HepG2 (cell line): ENCODE results near the gene MRFAP1L1. TPM values are rescaled to one million over a fixed set of nuclear protein-coding genes. Genes with fewer than 3 reads are reported as not detected.

Experiments used
- ATAC-seq: fragments of 200-7000 bp; cut with Tn5 transposase; 3 replicates; pipeline ENCODE4 v1.9.1; 2020; ENCODE audit warnings: mild to moderate bottlenecking, moderate library complexity
- BruUV-seq: library from RNA; stranded (reverse); fragments of 400-500 nt; replicated peaks from 2 replicates; lab custom pipeline; 2021; lab: Mats Ljungman, UMichigan
- CTCF ChIA-PET: fragments of 300-600 bp; formaldehyde crosslinking; extraction: SDS; loops from one replicate; lab custom pipeline; 2021; ENCODE audit warnings: low total read pairs, inconsistent platforms, low intra/inter-chr PET ratio; lab: Yijun Ruan, JAX
- POLR2A ChIA-PET: fragments of 350-600 bp; sonication (Branson Sonifier 250); formaldehyde crosslinking; loops from one replicate; lab custom pipeline; 2020; ENCODE audit warnings: antibody characterized with exemption, inconsistent platforms; lab: Yijun Ruan, JAX
- DNase-seq: peaks from one replicate; pipeline ENCODE4 v3.0.0-alpha.2; 2015; ENCODE audit warnings: low spot score
- FAIRE-seq: peaks from 3 replicates; lab custom pipeline; 2011; peaks lifted over from hg19 to GRCh38; lab: Jason Lieb, UNC
- H2AFZ ChIP-seq: one replicate; pipeline ENCODE4 v1.6.1; 2011; ENCODE audit warnings: low read length, inconsistent platforms
- H3K27ac ChIP-seq: fragments of 300-600 bp; 3 replicates; pipeline ENCODE4 v1.8.0; 2011; ENCODE audit warnings: mixed run types, mild to moderate bottlenecking, mixed read lengths, low read length, inconsistent platforms; ENCODE audit not compliant: insufficient read depth; ENCODE audit errors: extremely low read length
- H3K27me3 ChIP-seq, 2 experiments: fragments of 200-600 bp in 1 of 2; 2 replicates in 1 of 2; 3 replicates in 1 of 2; pipeline versions ENCODE4 v1.6.0 to v1.8.0; 2011; ENCODE audit warnings: low read length in 2 of 2, mild to moderate bottlenecking in 2 of 2, moderate library complexity in 2 of 2, inconsistent platforms in 1 of 2; ENCODE audit not compliant: insufficient read depth in 2 of 2, control insufficient read depth in 1 of 2
- H3K36me3 ChIP-seq, 2 experiments: fragments of 200-600 bp in 1 of 2; replicated peaks in 1 of 2; 2 replicates in 1 of 2; 3 replicates in 1 of 2; pipeline versions ENCODE4 v1.5.1 to v1.8.0; 2011; ENCODE audit warnings: low read length in 2 of 2, inconsistent platforms in 1 of 2; ENCODE audit not compliant: insufficient read depth in 2 of 2, control insufficient read depth in 1 of 2
- H3K4me1 ChIP-seq: 2 replicates; pipeline ENCODE4 v1.5.1; 2012; ENCODE audit warnings: low read length, inconsistent platforms; ENCODE audit not compliant: insufficient read depth
- H3K4me2 ChIP-seq: 2 replicates; pipeline ENCODE4 v1.6.0; 2011; ENCODE audit warnings: low read depth, low read length, inconsistent platforms
- H3K4me3 ChIP-seq, 3 experiments: fragments of 200-600 bp in 1 of 3; sonication (generic), shearing (Covaris generic) in 1 of 3; replicated peaks in 1 of 3; 2 replicates each; pipeline ENCODE4 v1.5.1; 2011 to 2016; ENCODE audit warnings: low read length in 3 of 3, inconsistent platforms in 2 of 3, low read depth in 2 of 3, mild to moderate bottlenecking in 2 of 3, control low read depth in 1 of 3, mixed read lengths in 1 of 3; ENCODE audit not compliant: insufficient read depth in 1 of 3
- H3K79me2 ChIP-seq: one replicate; pipeline ENCODE4 v1.6.1; 2011; ENCODE audit warnings: low read length, inconsistent platforms; ENCODE audit not compliant: insufficient read depth
- H3K9ac ChIP-seq: 2 replicates; pipeline ENCODE4 v1.6.0; 2011; ENCODE audit warnings: mild to moderate bottlenecking, low read depth, low read length, inconsistent platforms; ENCODE audit not compliant: insufficient read depth
- H3K9me3 ChIP-seq: 2 replicates; pipeline ENCODE4 v1.5.1; 2012; ENCODE audit warnings: mild to moderate bottlenecking, low read length
- H4K20me1 ChIP-seq: 2 replicates; pipeline ENCODE4 v1.6.0; 2011; ENCODE audit warnings: inconsistent platforms, mild to moderate bottlenecking, low read length, moderate library complexity; ENCODE audit not compliant: insufficient read depth
- CEBPG ChIP-seq: IDR thresholded peaks from 2 replicates; pipeline ENCODE4 v1.6.1; 2016
- ZNF775 ChIP-seq: sonication (generic); formaldehyde crosslinking; IDR thresholded peaks from 2 replicates; pipeline ENCODE4 v1.4.0; 2020; ENCODE audit warnings: missing genetic modification reagents, mild to moderate bottlenecking, moderate library complexity, borderline replicate concordance
- ZSCAN25 ChIP-seq: sonication (generic); formaldehyde crosslinking; IDR thresholded peaks from 2 replicates; pipeline ENCODE4 v1.8.0; 2022; ENCODE audit warnings: mild to moderate bottlenecking, missing genetic modification reagents
- whole genome bisulfite sequencing: methylation state at CpG from one replicate; pipeline ENCODE4 v1.1.6; 2017; ENCODE audit warnings: low lambda C conversion rate; 5-methylcytosine and 5-hydroxymethylcytosine counted together
- in situ Hi-C: cut with HindIII; loops from 2 replicates; pipeline ENCODE4 v1.10.0; 2017; ENCODE audit warnings: low pct_unique_long_range_greater_than_20kb; ENCODE audit not compliant: extremely low pct_ligation_motif_present
- intact Hi-C: fragments of 100-400 bp; cut with micrococcal nuclease; formaldehyde crosslinking; loops from one replicate; pipeline ENCODE4 v1.10.0; 2022; ENCODE audit not compliant: unreplicated experiment
- polyA plus RNA-seq, 8 experiments: library from polyadenylated mRNA; depleted of rRNA in 3 of 8; stranded (reverse) in 7 of 8; unstranded in 1 of 8; fragments of >200 nt; fragmentation: Illumina TruSeq in 4 of 8; extraction: Trizol in 4 of 8; gene quantifications; 2 replicates each; pipeline versions ENCODE4 v1.2.1 to v1.2.3, GENCODE V29; 2011 to 2016; ENCODE audit warnings: low read depth in 4 of 8, missing spikeins in 1 of 8, mixed read lengths in 1 of 8; ENCODE audit not compliant: insufficient read depth in 1 of 8
- total RNA-seq, 5 experiments: library from RNA; depleted of rRNA; stranded (reverse); fragments of >200 nt; fragmentation: Illumina TruSeq; extraction: Trizol; gene quantifications; 2 replicates each; pipeline ENCODE4 v1.2.3, GENCODE V29; 2016; ENCODE audit warnings: low read depth in 1 of 5
- TF ChIP-seq, protein P1 (sequence below): fragments of 450-650 bp; IDR thresholded peaks from 2 replicates; pipeline ENCODE4 v1.6.1; 2016
- TF ChIP-seq, protein P2 (sequence below): sonication (generic); IDR thresholded peaks from 2 replicates; pipeline ENCODE4 v1.6.1; 2016; ENCODE audit warnings: low read depth, borderline replicate concordance

The MRFAP1L1 gene
- total and polyA plus RNA-seq, 2 of the 13 experiments (the other 11 are each of a cell fraction or from before 2014, with no cell fraction given): 44.8 to 76.6 TPM

DNA sequence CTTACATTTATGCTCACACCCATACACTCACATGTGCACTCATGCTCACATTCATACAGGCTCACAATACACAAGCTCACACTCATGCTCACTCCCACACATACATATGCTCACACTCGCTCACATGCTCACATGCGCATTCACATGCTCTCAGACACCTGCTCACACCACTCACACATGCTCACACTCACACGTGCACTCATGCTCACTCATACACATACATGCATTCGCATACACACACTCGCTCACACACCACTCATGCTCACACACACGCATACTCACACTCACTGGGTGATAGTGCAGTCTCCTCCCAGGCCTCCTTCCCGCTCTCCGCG, 44.4 kb downstream of the MRFAP1L1 start:
- H4K20me1 ChIP-seq: no peaks in the 10 kb centered on the region
- TF ChIP-seq, protein P1, sequence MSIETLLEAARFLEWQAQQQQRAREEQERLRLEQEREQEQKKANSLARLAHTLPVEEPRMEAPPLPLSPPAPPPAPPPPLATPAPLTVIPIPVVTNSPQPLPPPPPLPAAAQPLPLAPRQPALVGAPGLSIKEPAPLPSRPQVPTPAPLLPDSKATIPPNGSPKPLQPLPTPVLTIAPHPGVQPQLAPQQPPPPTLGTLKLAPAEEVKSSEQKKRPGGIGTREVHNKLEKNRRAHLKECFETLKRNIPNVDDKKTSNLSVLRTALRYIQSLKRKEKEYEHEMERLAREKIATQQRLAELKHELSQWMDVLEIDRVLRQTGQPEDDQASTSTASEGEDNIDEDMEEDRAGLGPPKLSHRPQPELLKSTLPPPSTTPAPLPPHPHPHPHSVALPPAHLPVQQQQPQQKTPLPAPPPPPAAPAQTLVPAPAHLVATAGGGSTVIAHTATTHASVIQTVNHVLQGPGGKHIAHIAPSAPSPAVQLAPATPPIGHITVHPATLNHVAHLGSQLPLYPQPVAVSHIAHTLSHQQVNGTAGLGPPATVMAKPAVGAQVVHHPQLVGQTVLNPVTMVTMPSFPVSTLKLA: peak; percentile 42; the same call in 1 of the 2 replicates
- no peak for TF ChIP-seq ZSCAN25
- TF ChIP-seq CEBPG (CRISPR knock-in tag): no peak
- TF ChIP-seq, protein P2, sequence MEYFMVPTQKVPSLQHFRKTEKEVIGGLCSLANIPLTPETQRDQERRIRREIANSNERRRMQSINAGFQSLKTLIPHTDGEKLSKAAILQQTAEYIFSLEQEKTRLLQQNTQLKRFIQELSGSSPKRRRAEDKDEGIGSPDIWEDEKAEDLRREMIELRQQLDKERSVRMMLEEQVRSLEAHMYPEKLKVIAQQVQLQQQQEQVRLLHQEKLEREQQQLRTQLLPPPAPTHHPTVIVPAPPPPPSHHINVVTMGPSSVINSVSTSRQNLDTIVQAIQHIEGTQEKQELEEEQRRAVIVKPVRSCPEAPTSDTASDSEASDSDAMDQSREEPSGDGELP: no peak
- no peak for TF ChIP-seq ZNF775 (CRISPR knock-in tag)
- ChIA-PET POLR2A (no interaction called here), CTCF (no interaction called here)
- H3K4me3 ChIP-seq: no peak overlapping the region
- no peak for FAIRE-seq
- in situ Hi-C loops (no loop called here), intact Hi-C loops (no loop called here)
- no peak overlapping the region for H3K9ac ChIP-seq
- DNase-seq: no peak
- H3K27me3 ChIP-seq: no peaks in the 10 kb centered on the region
- H3K4me1 ChIP-seq: peaks cover 4% of the 10 kb centered on the region
- no peak overlapping the region for H3K27ac ChIP-seq
- no peaks in the 10 kb centered on the region for H3K79me2 ChIP-seq
- no peak; the same call in 2 of the 3 replicates for ATAC-seq
- H3K4me2 ChIP-seq: no peak overlapping the region
- H3K9me3 ChIP-seq: no peaks in the 10 kb centered on the region
- 94% methylated on average over 9 of the region's 9 CpGs for WGBS
- no peaks in the 10 kb centered on the region; a peak in 1 of 5 replicates for H3K36me3 ChIP-seq
- no TSS peak for BruUV-seq
- H2AFZ ChIP-seq: no peak overlapping the region
